T-helper 17 cell (primary cell): ENCODE results near the gene LAGE3. TPM values are rescaled to one million over a fixed set of nuclear protein-coding genes. Genes with fewer than 3 reads are reported as not detected.
"Not testable (repeated sequence)": the region's sequence is repeated elsewhere in the genome, so short reads cannot be mapped to it uniquely, and the experiment has no call there.

ENCODE experiments used
- ATAC-seq: fragments of 150-1000 bp; cut with Tn5 transposase; 2 replicates; pipeline ENCODE4 v1.10.0; 2021; ENCODE audit warnings: mild to moderate bottlenecking, moderate library complexity
- DNase-seq, 3 donors: peaks; one replicate each; pipeline versions ENCODE4 v3.0.0 to v3.0.0-alpha.2; 2020 to 2021
- H3K9me3 ChIP-seq: one replicate; pipeline ENCODE4 v1.7.0; 2013; ENCODE audit warnings: low read length, mild to moderate bottlenecking; ENCODE audit not compliant: control insufficient read depth, poor library complexity, severe bottlenecking
- H3K27ac Mint-ChIP-seq: one replicate; pipeline ENCODE4 v1.8.0; 2022; ENCODE audit warnings: mild to moderate bottlenecking, moderate library complexity, mixed read lengths
- H3K27me3 Mint-ChIP-seq: one replicate; pipeline ENCODE4 v1.8.0; 2022; ENCODE audit warnings: mixed read lengths
- H3K36me3 Mint-ChIP-seq: one replicate; pipeline ENCODE4 v1.8.0; 2022; ENCODE audit warnings: low read depth, mixed read lengths
- H3K4me1 Mint-ChIP-seq: one replicate; pipeline ENCODE4 v1.8.0; 2022; ENCODE audit warnings: mild to moderate bottlenecking, mixed read lengths
- H3K4me3 Mint-ChIP-seq: one replicate; pipeline ENCODE4 v1.8.0; 2022; ENCODE audit warnings: mild to moderate bottlenecking, moderate library complexity, mixed read lengths
- total RNA-seq, 4 donors: library from RNA in 2 of 4; stranded (reverse) in 2 of 4; gene quantifications; one replicate each; pipeline ENCODE4 v1.2.3 and lab custom pipeline; 2022 to 2026

Gene LAGE3
- total RNA-seq, 2 donors from 2014 or later: 9.1 to 9.5 TPM

DNA sequence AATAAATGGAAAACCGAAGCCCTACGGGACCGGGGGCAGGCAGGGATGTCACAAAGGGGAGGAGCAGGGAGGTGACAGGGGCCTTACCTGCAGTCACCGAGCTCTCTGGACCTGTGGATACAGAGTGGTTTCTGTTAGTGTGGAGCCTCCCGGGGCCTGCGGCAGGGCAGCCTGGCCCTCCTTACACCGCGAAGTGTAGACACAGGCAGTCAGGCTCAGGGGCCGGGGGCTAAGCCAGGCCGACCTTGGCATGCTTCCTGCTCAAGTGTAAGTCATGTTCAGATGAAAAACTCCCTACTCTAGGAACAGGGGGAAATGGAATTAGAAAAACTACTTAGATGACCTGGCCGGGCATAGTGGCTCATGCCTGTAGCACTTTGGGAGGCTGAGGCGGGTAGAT is 32.7 kb upstream of the LAGE3 start:
- Mint-ChIP-seq H3K27me3 (no peaks in the 10 kb centered on the region), H3K4me1 (peaks cover 20% of the 10 kb centered on the region), H3K27ac (peak overlapping the region; percentile 19), H3K4me3 (no peak overlapping the region), H3K36me3 (peaks cover 2% of the 10 kb centered on the region)
- no peak for DNase-seq
- ATAC-seq: no peak
- no peaks in the 10 kb centered on the region for H3K9me3 ChIP-seq

DNA sequence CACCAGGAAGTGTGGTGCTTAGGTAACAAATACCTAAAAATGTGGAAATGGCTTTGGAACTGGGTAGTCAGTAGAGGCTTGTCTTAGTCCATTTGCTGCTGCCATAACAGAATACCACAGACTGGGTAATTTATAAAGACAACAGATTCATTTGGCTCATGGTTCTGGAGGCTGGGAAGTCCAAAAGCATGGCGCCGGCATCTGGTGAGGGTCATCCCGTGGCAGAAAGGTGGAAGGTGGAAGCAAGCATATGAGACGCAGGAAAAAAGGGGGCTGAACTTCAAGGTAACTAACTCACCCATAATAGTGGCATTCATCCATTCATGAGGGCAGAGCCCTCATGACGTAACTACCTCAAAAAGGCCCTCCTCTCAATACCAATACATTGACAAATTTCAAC is 30.4 kb upstream of the LAGE3 start:
- Mint-ChIP-seq H3K27me3 (no peaks in the 10 kb centered on the region), H3K27ac (no peak overlapping the region), H3K4me3 (no peak overlapping the region), H3K4me1 (peaks cover 10% of the 10 kb centered on the region), H3K36me3 (peaks cover 2% of the 10 kb centered on the region)
- ATAC-seq (no peak), DNase-seq (no peak)
- H3K9me3 ChIP-seq: no peaks in the 10 kb centered on the region

DNA sequence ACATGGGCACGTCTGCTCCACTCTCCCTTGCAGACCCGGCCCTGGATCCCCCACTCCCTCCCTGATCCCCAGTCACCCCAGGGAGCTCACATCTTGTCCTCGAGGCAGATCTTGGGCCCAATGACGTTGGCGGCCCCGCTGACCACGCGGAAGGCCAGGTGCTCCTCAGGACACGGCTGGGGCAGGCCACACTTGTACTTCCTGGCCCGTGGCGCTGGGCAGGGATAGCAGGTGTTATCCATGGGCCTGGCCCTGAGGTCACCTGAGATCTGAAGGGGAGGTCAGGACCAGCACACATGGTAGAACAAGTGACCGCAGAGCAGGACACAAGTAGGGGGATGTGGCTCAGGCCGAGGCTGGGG is 29.3 kb upstream of the LAGE3 start:
- Mint-ChIP-seq H3K27ac (no peak overlapping the region), H3K4me3 (no peak overlapping the region), H3K36me3 (peaks cover 2% of the 10 kb centered on the region), H3K27me3 (no peaks in the 10 kb centered on the region), H3K4me1 (peaks cover 5% of the 10 kb centered on the region)
- H3K9me3 ChIP-seq: no peaks in the 10 kb centered on the region
- DNase-seq: no peak
- ATAC-seq: no peak

DNA sequence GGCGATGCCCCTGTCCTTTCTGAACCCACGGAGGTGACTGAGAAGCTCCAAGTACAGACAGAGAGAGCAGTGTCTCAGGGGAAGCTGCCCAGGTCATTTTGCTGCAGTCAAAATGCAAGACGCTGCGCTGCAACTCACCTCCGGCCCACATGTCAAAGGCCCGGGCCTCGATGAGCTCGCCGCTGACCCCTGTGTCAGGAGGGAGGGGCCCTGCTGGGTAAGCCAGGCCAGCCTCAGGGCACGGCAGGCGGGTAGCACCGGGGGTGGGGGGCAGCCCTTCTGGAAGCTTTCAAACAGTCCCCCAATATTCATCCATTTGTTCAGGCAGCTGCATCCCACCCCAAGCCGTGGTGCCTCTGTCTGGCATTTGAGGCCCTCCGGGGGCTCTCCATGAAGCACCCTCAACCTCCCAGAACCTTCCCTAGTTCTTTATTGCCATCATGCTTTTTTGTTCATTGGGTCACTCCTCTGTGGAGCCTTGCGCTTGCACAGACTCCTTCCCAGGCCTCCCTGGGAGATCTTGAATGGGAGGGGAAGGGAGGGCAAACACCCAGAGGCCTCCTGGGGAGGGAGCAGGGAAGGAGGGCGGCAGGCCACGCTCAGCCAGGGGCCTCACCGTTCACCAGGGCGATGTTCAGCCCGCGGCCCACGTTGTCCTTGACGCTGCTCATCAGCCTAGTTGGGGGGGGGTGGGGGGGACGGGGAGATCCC is 28.7 kb upstream of the LAGE3 start:
- no peak for DNase-seq
- peaks cover 5% of the 10 kb centered on the region for H3K4me1 Mint-ChIP-seq
- no peaks in the 10 kb centered on the region for H3K27me3 Mint-ChIP-seq
- no peaks in the 10 kb centered on the region for H3K9me3 ChIP-seq
- ATAC-seq: no peak
- no peak overlapping the region for H3K4me3 Mint-ChIP-seq
- peaks cover 2% of the 10 kb centered on the region for H3K36me3 Mint-ChIP-seq
- no peak overlapping the region for H3K27ac Mint-ChIP-seq

DNA sequence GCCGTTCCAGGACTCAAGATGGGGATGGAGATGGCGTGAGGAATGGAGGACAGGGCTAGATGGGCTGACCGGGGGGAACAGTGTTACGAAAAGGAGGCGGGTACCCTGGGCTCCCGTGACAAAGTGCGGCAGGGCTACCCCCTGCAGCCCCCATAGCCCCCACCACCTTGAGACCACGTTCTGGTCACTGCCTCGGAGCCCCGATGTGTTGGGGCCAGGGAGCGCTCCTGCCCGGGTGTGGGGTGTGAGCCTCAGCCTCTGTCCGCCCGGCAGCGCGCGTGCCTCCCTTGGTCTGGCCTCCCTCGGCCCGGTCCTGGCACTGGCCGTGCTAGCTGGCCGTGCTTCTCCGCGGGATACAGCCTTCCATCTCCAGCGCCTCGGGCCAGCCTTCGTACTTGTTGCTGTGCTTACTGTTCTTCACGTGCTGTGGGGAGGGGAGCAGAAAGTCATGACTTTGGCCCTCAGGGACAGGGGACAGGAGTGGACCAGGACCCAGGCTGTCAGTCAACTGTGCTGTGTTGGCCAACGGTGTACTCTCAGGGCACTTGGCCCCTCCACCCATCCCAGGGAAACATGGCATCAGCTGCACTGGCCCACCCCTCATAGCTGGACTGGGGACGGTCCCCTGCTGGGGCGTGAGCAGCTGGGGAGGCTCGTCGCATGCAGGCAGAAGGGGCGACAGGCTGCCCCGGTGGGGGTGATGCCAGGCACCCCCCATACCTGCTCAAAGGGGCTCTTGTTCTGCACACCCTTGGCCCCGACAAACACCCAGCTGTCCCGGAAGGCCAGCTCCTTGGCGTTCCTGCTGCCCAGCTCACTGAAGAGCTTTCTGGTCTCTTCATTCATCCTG is 27.6 kb upstream of the LAGE3 start:
- ATAC-seq: no peak
- Mint-ChIP-seq H3K4me3 (no peak overlapping the region), H3K27ac (no peak overlapping the region), H3K27me3 (no peaks in the 10 kb centered on the region), H3K36me3 (peaks cover 2% of the 10 kb centered on the region), H3K4me1 (peaks cover 5% of the 10 kb centered on the region)
- no peak for DNase-seq
- no peaks in the 10 kb centered on the region for H3K9me3 ChIP-seq

DNA sequence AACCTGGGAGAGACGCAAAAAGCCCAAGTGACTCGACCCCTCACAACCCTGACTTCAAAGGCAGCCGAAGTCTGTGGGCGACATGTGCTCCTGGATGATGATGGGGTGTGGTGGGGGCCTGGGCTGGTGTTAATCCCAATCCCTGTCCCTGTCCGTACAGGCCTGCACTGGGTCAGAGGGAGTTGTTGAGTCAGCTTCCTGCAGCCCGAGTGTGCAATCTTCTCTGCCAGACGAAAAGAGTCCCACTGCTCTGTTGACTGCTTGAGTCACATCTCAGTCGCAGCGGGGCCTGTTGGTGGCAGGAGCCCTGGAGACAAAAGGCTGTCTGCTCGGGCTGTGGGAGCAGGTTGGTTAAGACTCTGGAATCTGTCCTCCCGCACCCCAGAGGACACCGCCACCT is 26.7 kb upstream of the LAGE3 start:
- no peaks in the 10 kb centered on the region for H3K9me3 ChIP-seq
- no peak overlapping the region for H3K27ac Mint-ChIP-seq
- DNase-seq: no peak
- no peak for ATAC-seq
- peaks cover 2% of the 10 kb centered on the region for H3K36me3 Mint-ChIP-seq
- H3K27me3 Mint-ChIP-seq: no peaks in the 10 kb centered on the region
- no peak overlapping the region for H3K4me3 Mint-ChIP-seq
- H3K4me1 Mint-ChIP-seq: peaks cover 5% of the 10 kb centered on the region

DNA sequence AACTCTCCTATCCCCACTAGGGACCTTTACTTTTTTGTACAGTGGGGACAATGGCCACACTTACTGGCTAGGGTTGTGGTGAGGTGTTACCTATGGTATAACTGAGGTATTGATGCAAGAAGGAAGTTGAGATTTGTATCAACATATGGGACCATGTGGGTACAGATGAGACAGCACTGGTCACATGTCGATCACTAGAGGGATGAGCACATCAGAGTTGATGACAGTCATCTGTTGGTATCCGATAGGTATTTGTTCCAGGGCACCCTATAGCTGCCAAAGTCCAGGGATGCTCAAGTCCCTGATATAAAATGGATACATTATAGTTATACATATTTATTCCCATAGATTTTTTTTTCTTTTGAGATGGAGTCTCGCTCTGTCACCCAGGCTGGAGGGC is 23.9 kb upstream of the LAGE3 start:
- no peak for ATAC-seq
- no peaks in the 10 kb centered on the region for H3K27me3 Mint-ChIP-seq

DNA sequence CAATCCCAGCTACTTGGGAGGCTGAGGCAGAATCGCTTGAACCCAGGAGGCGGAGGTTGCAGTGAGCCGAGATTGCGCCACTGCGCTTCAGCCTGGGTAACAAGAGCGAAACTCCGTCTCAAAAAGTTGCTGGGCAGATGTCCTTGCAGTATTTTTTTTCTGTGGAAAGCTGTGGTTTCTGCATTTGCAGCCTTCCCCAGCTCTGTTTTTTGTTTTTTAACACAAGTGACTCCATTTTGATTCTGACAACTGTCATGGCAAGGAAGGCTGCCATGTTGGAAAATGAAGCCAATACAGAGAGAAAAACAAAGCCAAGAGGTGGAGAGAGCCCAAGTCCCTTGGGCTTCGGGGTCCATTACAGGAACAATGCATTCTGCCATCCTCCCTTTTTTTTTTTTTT is 23.0 kb upstream of the LAGE3 start:
- no peak for DNase-seq
- no peak overlapping the region for H3K27ac Mint-ChIP-seq
- H3K4me3 Mint-ChIP-seq: no peak overlapping the region
- ATAC-seq: no peak
- no peaks in the 10 kb centered on the region for H3K36me3 Mint-ChIP-seq
- no peaks in the 10 kb centered on the region for H3K9me3 ChIP-seq
- no peaks in the 10 kb centered on the region for H3K4me1 Mint-ChIP-seq
- H3K27me3 Mint-ChIP-seq: no peaks in the 10 kb centered on the region

More for the DNA sequence above, 23.9 kb upstream of the LAGE3 start:
- H3K4me3 Mint-ChIP-seq: no peak overlapping the region
- no peaks in the 10 kb centered on the region for H3K9me3 ChIP-seq
- H3K36me3 Mint-ChIP-seq: no peaks in the 10 kb centered on the region
- H3K4me1 Mint-ChIP-seq: no peaks in the 10 kb centered on the region
- no peak overlapping the region for H3K27ac Mint-ChIP-seq
- no peak for DNase-seq

DNA sequence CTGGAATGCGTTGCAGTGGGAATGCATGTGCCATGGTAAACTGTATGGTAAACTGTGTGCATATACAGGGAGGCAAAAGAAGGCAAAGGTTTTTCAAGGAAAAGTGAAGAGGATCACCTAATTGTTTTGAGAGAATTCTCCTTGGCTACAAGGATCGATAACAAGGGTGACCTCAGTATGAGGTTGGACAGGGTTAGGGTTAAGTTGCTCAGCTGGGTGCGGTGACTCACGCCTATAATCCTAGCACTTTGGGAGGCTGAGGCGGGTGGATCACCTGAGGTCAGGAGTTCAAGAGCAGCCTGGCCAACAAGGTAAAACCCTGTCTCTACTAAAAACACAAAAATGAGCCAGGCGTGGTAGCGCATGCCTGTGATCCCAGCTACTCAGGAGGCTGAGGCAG is 22.3 kb upstream of the LAGE3 start:
- H3K36me3 Mint-ChIP-seq, H3K4me3 Mint-ChIP-seq, H3K4me1 Mint-ChIP-seq, H3K9me3 ChIP-seq, DNase-seq, H3K27ac Mint-ChIP-seq, ATAC-seq, H3K27me3 Mint-ChIP-seq: not testable (repeated sequence)

DNA sequence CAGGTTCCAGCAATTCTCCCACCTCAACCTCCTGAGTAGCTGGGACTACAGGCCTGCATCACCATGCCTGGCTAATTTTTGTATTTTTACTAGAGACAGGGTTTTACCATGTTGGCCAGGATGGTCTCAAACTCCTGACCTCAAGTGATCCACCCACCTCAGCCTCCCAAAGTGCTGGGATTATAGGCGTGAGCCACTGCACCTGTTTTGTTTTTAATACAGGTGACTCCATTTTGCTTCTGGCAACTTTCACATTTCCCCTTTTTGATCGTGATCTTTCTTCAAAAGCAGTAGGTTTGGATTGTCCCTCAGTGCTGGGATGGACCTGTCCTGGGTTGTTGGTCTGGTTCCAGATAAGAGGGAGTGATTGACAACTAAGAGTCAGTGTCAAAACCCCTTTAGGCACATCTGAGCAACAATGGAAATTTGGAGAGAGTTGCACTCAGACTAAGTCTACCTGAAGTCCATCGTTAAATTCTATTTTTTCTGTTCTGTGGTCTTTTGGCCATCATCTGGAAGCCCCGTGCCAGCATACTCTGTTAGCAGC is 17.6 kb upstream of the LAGE3 start:
- not testable (repeated sequence) for H3K27me3 Mint-ChIP-seq, H3K27ac Mint-ChIP-seq, H3K4me1 Mint-ChIP-seq, H3K36me3 Mint-ChIP-seq, H3K9me3 ChIP-seq, H3K4me3 Mint-ChIP-seq, ATAC-seq, DNase-seq

DNA sequence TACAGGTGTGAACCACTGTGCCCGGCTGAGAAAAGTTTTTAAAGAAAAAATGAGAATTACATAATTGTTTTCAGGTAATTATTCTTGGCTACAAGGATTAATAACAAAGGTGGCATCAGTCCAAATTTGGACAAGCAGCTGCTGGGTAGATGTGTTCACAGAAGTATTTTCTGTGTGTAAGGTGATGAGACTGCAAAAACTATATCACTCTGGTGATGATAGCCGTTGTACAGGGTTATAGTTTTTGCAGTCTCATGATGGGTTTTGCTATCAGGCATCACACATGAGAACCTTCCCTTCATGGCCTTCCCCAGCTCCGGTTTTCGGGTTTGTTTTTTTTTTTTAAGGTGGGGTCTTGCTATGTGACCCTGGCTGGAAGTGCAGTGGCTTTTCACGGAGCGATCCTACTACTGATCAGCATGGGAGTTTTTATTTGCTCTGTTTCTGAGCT is 16.4 kb upstream of the LAGE3 start:
- no peak for DNase-seq
- no peaks in the 10 kb centered on the region for H3K4me1 Mint-ChIP-seq
- no peak overlapping the region for H3K4me3 Mint-ChIP-seq
- no peaks in the 10 kb centered on the region for H3K36me3 Mint-ChIP-seq
- no peaks in the 10 kb centered on the region for H3K9me3 ChIP-seq
- no peak overlapping the region for H3K27ac Mint-ChIP-seq
- no peak for ATAC-seq
- H3K27me3 Mint-ChIP-seq: no peaks in the 10 kb centered on the region

DNA sequence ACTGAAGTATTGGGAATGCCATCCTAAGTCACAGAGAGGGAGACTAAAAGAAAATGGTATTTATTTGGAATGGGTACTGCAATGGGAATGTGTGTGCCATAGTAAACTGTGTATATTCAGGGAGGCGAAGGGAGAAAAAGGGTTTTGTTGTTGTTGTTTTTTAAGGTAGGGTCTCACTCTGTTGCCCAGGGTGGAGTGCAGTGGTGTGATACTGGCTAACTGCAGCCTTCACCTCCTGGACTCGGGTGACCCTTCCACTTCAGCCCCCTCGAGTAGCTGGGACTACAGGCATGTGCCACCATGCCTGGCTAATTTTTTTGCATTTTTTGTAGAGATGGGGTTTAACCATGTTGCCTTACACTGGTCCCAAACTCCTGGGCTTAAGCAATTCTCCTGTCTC is 15.6 kb upstream of the LAGE3 start:
- ATAC-seq (no peak), DNase-seq (no peak)
- H3K4me1 Mint-ChIP-seq: peaks cover 1% of the 10 kb centered on the region
- H3K27ac Mint-ChIP-seq: no peak overlapping the region
- H3K9me3 ChIP-seq: no peaks in the 10 kb centered on the region
- no peaks in the 10 kb centered on the region for H3K27me3 Mint-ChIP-seq
- no peaks in the 10 kb centered on the region for H3K36me3 Mint-ChIP-seq
- no peak overlapping the region for H3K4me3 Mint-ChIP-seq

DNA sequence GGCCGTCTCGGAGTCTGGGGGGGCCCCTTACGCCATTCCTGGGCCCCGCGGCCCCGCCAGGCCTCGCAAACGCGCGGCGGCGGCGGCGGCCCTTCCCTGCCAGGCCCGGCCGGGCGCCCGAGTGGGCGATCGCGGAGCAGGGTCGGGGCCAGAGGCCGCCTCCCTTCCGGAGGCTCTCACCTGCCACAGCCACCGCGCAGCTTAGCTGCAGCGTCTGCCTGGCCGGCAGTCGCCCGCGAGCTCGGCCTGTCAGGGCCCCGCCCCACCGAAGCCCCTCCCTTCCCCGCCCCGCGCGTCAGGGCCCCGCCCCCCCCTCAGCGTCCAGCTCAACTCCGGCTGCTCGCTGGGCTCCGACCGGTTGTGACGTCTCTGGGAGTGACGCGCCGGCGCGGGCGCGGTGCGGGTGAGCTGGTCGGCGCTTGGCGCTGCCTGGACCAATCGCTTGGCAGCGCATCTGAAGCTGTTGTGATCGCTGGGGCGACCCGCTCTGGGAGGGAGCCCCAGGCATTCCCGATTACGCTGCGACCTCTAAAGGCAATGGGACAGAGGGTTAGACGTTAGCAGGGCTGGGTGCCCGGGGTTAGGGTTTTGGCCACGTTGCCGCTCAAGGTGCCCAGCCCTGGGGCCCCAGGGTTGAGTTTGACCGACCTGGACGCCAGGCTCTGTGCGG is 11.5 kb upstream of the LAGE3 start, which contains the start of gene SLC10A3:
SLC10A3 (minus strand) TSS at position 216 of the 670 bp plus-strand sequence. CDS start 1,689 bp downstream, outside the sequence.
- peak within 1 kb of the TSS; percentile 89 for H3K27ac Mint-ChIP-seq
- peaks cover 13% of the 10 kb centered on the region for H3K4me1 Mint-ChIP-seq
- peaks cover 2% of the 10 kb centered on the region for H3K36me3 Mint-ChIP-seq
- H3K4me3 Mint-ChIP-seq: peak within 1 kb of the TSS; percentile 92
- ATAC-seq: peak; percentile 88
- H3K27me3 Mint-ChIP-seq: no peaks in the 10 kb centered on the region
- H3K9me3 ChIP-seq: no peaks in the 10 kb centered on the region
- DNase-seq: peak; percentile 68 to 86 (median 82)
